ENCODE results near the gene SLC9A7.

- TF ChIP-seq CTCF (conservative IDR thresholded peaks at IDR 0.05; ENCODE audit: low read depth in 2 of 2) (no peak), EZH2 (IDR thresholded peaks at IDR 0.05; ENCODE audit: low read depth, unreplicated experiment) (no peak)
Measured at GRCh38 chrX:46743046-46743445, 15.9 kb downstream of the SLC9A7 start.

Measured in GM23338 (cell line).